GM12878 (cell line): ENCODE data around the gene LRRC3. TPM values are rescaled to one million over a fixed set of nuclear protein-coding genes. Genes with fewer than 3 reads are reported as not detected.
A peak's percentile ranks its signal among the peaks of the same experiment; 100 is the strongest.

Experiments used
- ATAC-seq: fragments of 200-7000 bp; cut with Tn5 transposase; 3 replicates; pipeline ENCODE4 v1.9.1; 2020; ENCODE audit warnings: mild to moderate bottlenecking, moderate library complexity
- BruUV-seq: library from RNA; stranded (reverse); fragments of 400-500 nt; replicated peaks from 2 replicates; lab custom pipeline; 2021; lab: Mats Ljungman, UMichigan
- CTCF ChIA-PET: fragments of 300-600 bp; sonication (Branson Sonifier 250); formaldehyde crosslinking; extraction: SDS; loops from one replicate; lab custom pipeline; 2021; ENCODE audit warnings: inconsistent platforms; lab: Yijun Ruan, JAX
- POLR2A ChIA-PET: fragments of 350-600 bp; formaldehyde crosslinking; extraction: SDS; loops from one replicate; lab custom pipeline; 2021; ENCODE audit warnings: inconsistent platforms; lab: Charles Lee
- RAD21 ChIA-PET: fragments of 300-600 bp; sonication (Branson Sonifier 250); formaldehyde crosslinking; loops from one replicate; lab custom pipeline; 2023; ENCODE audit warnings: antibody characterized with exemption; ENCODE audit not compliant: unreplicated experiment; lab: Charles Lee
- SMC1A ChIA-PET: fragments of 300-600 bp; sonication (Branson Sonifier 250); formaldehyde crosslinking; loops from one replicate; lab custom pipeline; 2023; ENCODE audit not compliant: unreplicated experiment, uncharacterized antibody; lab: Charles Lee
- DNase-seq: peaks from one replicate; pipeline ENCODE4 v3.0.0-alpha.2; 2011; ENCODE audit warnings: low read depth, low spot score
- FAIRE-seq: peaks from 3 replicates; lab custom pipeline; 2011; peaks lifted over from hg19 to GRCh38; lab: Jason Lieb, UNC
- H2AFZ ChIP-seq: 2 replicates; pipeline ENCODE4 v1.6.0; 2011; ENCODE audit warnings: low read depth, low read length, control low read depth; ENCODE audit not compliant: control insufficient read depth
- H3K27ac ChIP-seq: 2 replicates; pipeline ENCODE4 v1.5.1; 2011; ENCODE audit warnings: control low read depth; ENCODE audit not compliant: control insufficient read depth, insufficient read depth
- H3K27me3 ChIP-seq, 2 experiments: replicated peaks in 1 of 2; 2 replicates each; pipeline versions ENCODE4 v1.6.0 to v1.6.1; 2011; ENCODE audit warnings: low read length in 1 of 2; ENCODE audit not compliant: control insufficient read depth in 2 of 2, insufficient read depth in 2 of 2
- H3K36me3 ChIP-seq, 2 experiments: 2 replicates each; pipeline ENCODE4 v1.5.1; 2011; ENCODE audit warnings: low read length in 1 of 2; ENCODE audit not compliant: control insufficient read depth in 2 of 2, insufficient read depth in 2 of 2
- H3K4me1 ChIP-seq: 2 replicates; pipeline ENCODE4 v1.6.1; 2011; ENCODE audit warnings: mild to moderate bottlenecking, low read length, moderate library complexity, mixed read lengths; ENCODE audit not compliant: control insufficient read depth, insufficient read depth
- H3K4me2 ChIP-seq: 2 replicates; pipeline ENCODE4 v1.6.0; 2011; ENCODE audit warnings: control low read depth; ENCODE audit not compliant: control insufficient read depth, insufficient read depth
- H3K4me3 ChIP-seq: fragments of 200-600 bp; sonication (generic); 2 replicates; pipeline ENCODE4 v1.5.1; 2016
- H3K79me2 ChIP-seq: 2 replicates; pipeline ENCODE4 v1.6.0; 2011; ENCODE audit warnings: low read length; ENCODE audit not compliant: control insufficient read depth, insufficient read depth
- H3K9ac ChIP-seq: 2 replicates; pipeline ENCODE4 v1.8.0; 2011; ENCODE audit warnings: low read length, control low read depth, mixed read lengths; ENCODE audit not compliant: control insufficient read depth, insufficient read depth
- H3K9me3 ChIP-seq: replicated peaks from 3 replicates; pipeline ENCODE4 v1.5.1; 2011; ENCODE audit warnings: mild to moderate bottlenecking, low read length; ENCODE audit not compliant: control insufficient read depth, insufficient read depth
- H4K20me1 ChIP-seq: 2 replicates; pipeline ENCODE4 v1.6.0; 2011; ENCODE audit not compliant: control insufficient read depth, insufficient read depth
- BACH1 ChIP-seq: fragments of 450-650 bp; IDR thresholded peaks from 2 replicates; pipeline ENCODE4 v1.6.1; 2017; ENCODE audit warnings: mild to moderate bottlenecking, borderline replicate concordance
- BHLHE40 ChIP-seq, 2 experiments: fragments of 450-650 bp in 1 of 2; IDR thresholded peaks; 2 replicates each; pipeline ENCODE4 v1.6.1; 2011 to 2017; ENCODE audit warnings: low read depth in 2 of 2, borderline replicate concordance in 1 of 2, improper control_type of control experiment in 1 of 2, low read length in 1 of 2, mild to moderate bottlenecking in 1 of 2
- WGBS: methylation state at CpG from one replicate; pipeline ENCODE4 v1.1.6; 2016; ENCODE audit warnings: low lambda C conversion rate; ENCODE audit not compliant: insufficient replicate concordance, insufficient coverage; ENCODE audit errors: missing lambda C conversion rate; 5-methylcytosine and 5-hydroxymethylcytosine counted together
- in situ Hi-C: fragments of 300-500 bp; cut with MboI; formaldehyde crosslinking; loops from 9 replicates; pipeline ENCODE4 v1.14.3; 2018; ENCODE audit warnings: mixed read lengths
- intact Hi-C: fragments of 100-400 bp; cut with micrococcal nuclease; formaldehyde crosslinking; loops from one replicate; pipeline ENCODE4 v1.14.2; 2022; ENCODE audit not compliant: unreplicated experiment
- polyA plus RNA-seq, 11 experiments: library from polyadenylated mRNA; depleted of rRNA in 4 of 11; unstranded in 6 of 11; stranded (reverse) in 5 of 11; fragments of >200 nt; fragmentation: Nextera tagmentation in 4 of 11; fragmentation: Illumina TruSeq in 1 of 11; extraction: Ambion mirVana in 4 of 11; extraction: Trizol in 1 of 11; gene quantifications; 1 replicate in 1 of 11; 2 replicates in 10 of 11; pipeline versions ENCODE4 v1.2.1 to v1.2.3, GENCODE V29; 2011 to 2016; ENCODE audit warnings: inconsistent platforms in 2 of 11, missing spikeins in 2 of 11, low read depth in 1 of 11
- small RNA-seq: library from RNA; depleted of rRNA; stranded (forward); fragments of <200 nt; gene quantifications from one replicate; pipeline ENCODE3, GENCODE V24; 2014
- total RNA-seq, 4 experiments: library from RNA; depleted of rRNA in 3 of 4; stranded (reverse); fragments of >200 nt in 3 of 4; fragmentation: Illumina TruSeq in 1 of 4; extraction: Trizol in 1 of 4; gene quantifications; 2 replicates each; pipeline versions ENCODE4 v1.2.1 to v1.2.3, GENCODE V29; 2013 to 2021

LRRC3 gene
- total and polyA plus RNA-seq, 10 of the 15 experiments (the other 5 are each of a cell fraction or from before 2014, with no cell fraction given): 0.02 to 0.31 (median 0.09) TPM; not detected in 1

DNA sequence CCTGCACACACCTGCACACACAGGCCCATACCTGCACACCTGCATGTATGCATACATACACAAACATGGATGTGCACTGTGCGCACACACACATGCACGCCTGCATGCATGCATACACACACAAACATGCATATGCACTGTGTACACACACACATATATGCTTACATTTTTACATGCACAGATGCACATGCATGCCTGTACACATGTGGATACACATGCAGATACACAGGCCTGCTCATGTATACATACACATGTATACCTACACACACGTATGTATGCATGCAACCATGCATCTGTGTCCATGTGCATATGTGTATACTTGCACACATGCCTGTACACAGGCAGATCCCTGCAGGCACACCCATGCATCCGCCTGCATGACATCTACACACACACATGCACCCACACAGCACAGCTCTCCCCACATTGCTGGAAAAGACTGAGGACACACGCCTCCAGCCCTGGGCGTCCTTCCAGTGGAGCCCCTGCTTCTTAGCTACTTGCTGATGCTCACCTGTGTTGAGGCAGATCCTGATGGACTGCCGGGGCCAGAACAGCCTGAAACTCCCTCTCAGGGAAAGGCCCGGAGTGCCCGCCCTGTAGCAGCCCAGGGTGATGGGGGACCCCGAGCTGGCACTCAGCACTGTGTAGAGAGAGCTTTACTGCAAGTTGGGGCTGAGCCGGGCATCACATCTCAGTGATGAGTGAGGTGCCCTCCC, 56.1 kb downstream of the LRRC3 start:
- FAIRE-seq (no peak), ATAC-seq (no peak), DNase-seq (no peak)
- Histone ChIP-seq H3K9ac (no peak overlapping the region), H2AFZ (no peak overlapping the region), H3K4me3 (no peak overlapping the region), H3K36me3 (no peaks in the 10 kb centered on the region), H3K9me3 (no peaks in the 10 kb centered on the region), H3K4me2 (no peak overlapping the region), H3K27ac (no peak overlapping the region), H4K20me1 (no peaks in the 10 kb centered on the region), H3K79me2 (no peaks in the 10 kb centered on the region), H3K27me3 (no peaks in the 10 kb centered on the region; a peak in 1 of 4 replicates), H3K4me1 (no peaks in the 10 kb centered on the region)
- in situ Hi-C loops (no loop called here), intact Hi-C loops (no loop called here)
- BruUV-seq: no TSS peak
- TF ChIP-seq BACH1: no peak
- TF ChIP-seq BHLHE40 (IDR thresholded peaks at IDR 0.05; ENCODE audit: borderline replicate concordance in 1 of 2, low read depth in 2 of 2, low read length in 1 of 2): 0 out of 4 replicates have a peak, but pooled peaks of 1 of the 2 experiments have one; percentile 20
- POLR2A ChIA-PET: interaction anchor here (0.5 kb wide), 1 partner anchor 439 kb away, joined by 3 read pairs; no protein-coding TSS in a partner anchor
- RAD21 ChIA-PET: interaction anchor here (1.2 to 1.6 kb wide), 3 partner anchors 230 to 416 kb away, joined by 6 to 17 read pairs (median 9); no protein-coding TSS in a partner anchor
- CTCF ChIA-PET: interaction anchor here (0.7 to 3.1 kb wide), 13 partner anchors 8 to 890 kb away, joined by 3 to 37 read pairs (median 3); partner anchors contain the start of gene UBE2G2
- WGBS: 38% methylated on average over 11 of the region's 11 CpGs
- SMC1A ChIA-PET: interaction anchor here (1.3 to 2.6 kb wide), 4 partner anchors 231 to 616 kb away, joined by 3 to 12 read pairs (median 8); no protein-coding TSS in a partner anchor

Small RNA genes lying within 50 kb of the gene (small RNA-seq; reads per million reads assigned to genes)
- not detected for gene RF00285

Other genes with a start within 250 kb of the LRRC3 start
Only the 7 nearest of the 22 such genes appear.
- gene CFAP410, start 116.1 kb upstream of the LRRC3 start, total RNA-seq (2014; rRNA removed): 16.8 and 24.6 TPM in 2 replicates
- gene CFAP410, start 116.1 kb upstream of the LRRC3 start, total RNA-seq (2014; rRNA removed; fragmentation: Illumina TruSeq; extraction: Trizol): 2.6 and 2.8 TPM in 2 replicates
- gene CFAP410, start 116.1 kb upstream of the LRRC3 start, total RNA-seq (2021): 20.3 and 23.6 TPM in 2 replicates
- gene CFAP410, start 116.1 kb upstream of the LRRC3 start, polyA plus RNA-seq (2011; rRNA removed): 2.8 and 5.2 TPM in 2 replicates
- gene CFAP410, start 116.1 kb upstream of the LRRC3 start, polyA plus RNA-seq (2014; fragmentation: Illumina TruSeq; extraction: Trizol): 0.52 and 1.3 TPM in 2 replicates
- 1 to 10 TPM in 1 of 2 experiments, under 1 TPM in 1; 0.14 to 2.1 TPM for gene CFAP410, start 116.1 kb upstream of the LRRC3 start, polyA plus RNA-seq (2014; fragmentation: Nextera tagmentation; extraction: Ambion mirVana)
- 24.8 and 27.1 TPM in 2 replicates for gene CFAP410, start 116.1 kb upstream of the LRRC3 start, polyA plus RNA-seq (2014; rRNA removed)
- 10 to 100 TPM; 17.5 to 20.9 TPM for gene CFAP410, start 116.1 kb upstream of the LRRC3 start, polyA plus RNA-seq (2016; fragmentation: Nextera tagmentation; extraction: Ambion mirVana)
- 2.6 and 2.7 TPM in 2 replicates for gene TRPM2, start 101.9 kb upstream of the LRRC3 start, total RNA-seq (2014; rRNA removed)
- gene TRPM2, start 101.9 kb upstream of the LRRC3 start, total RNA-seq (2014; rRNA removed; fragmentation: Illumina TruSeq; extraction: Trizol): 3.5 and 4.4 TPM in 2 replicates
- 9.1 and 9.9 TPM in 2 replicates for gene TRPM2, start 101.9 kb upstream of the LRRC3 start, total RNA-seq (2021)
- 0.03 and 0.17 TPM in 2 replicates for gene TRPM2, start 101.9 kb upstream of the LRRC3 start, polyA plus RNA-seq (2011; rRNA removed)
- gene TRPM2, start 101.9 kb upstream of the LRRC3 start, polyA plus RNA-seq (2014; fragmentation: Illumina TruSeq; extraction: Trizol): 0.86 and 2.4 TPM in 2 replicates
- under 1 TPM; 0.34 to 0.82 TPM for gene TRPM2, start 101.9 kb upstream of the LRRC3 start, polyA plus RNA-seq (2014; fragmentation: Nextera tagmentation; extraction: Ambion mirVana)
- 4.1 and 4.8 TPM in 2 replicates for gene TRPM2, start 101.9 kb upstream of the LRRC3 start, polyA plus RNA-seq (2014; rRNA removed)
- gene TRPM2, start 101.9 kb upstream of the LRRC3 start, polyA plus RNA-seq (2016; fragmentation: Nextera tagmentation; extraction: Ambion mirVana): 1 to 10 TPM; 2.5 to 3.7 TPM
- gene KRTAP10-1, start 84.7 kb downstream of the LRRC3 start, total RNA-seq (2014; rRNA removed): not detected in 2 replicates
- not detected in 2 replicates for gene KRTAP10-1, start 84.7 kb downstream of the LRRC3 start, total RNA-seq (2014; rRNA removed; fragmentation: Illumina TruSeq; extraction: Trizol)
- not detected in 2 replicates for gene KRTAP10-1, start 84.7 kb downstream of the LRRC3 start, total RNA-seq (2021)
- not detected in 2 replicates for gene KRTAP10-1, start 84.7 kb downstream of the LRRC3 start, polyA plus RNA-seq (2011; rRNA removed)
- gene KRTAP10-1, start 84.7 kb downstream of the LRRC3 start, polyA plus RNA-seq (2014; fragmentation: Illumina TruSeq; extraction: Trizol): not detected in 2 replicates
- gene KRTAP10-1, start 84.7 kb downstream of the LRRC3 start, polyA plus RNA-seq (2014; fragmentation: Nextera tagmentation; extraction: Ambion mirVana): not detected
- gene KRTAP10-1, start 84.7 kb downstream of the LRRC3 start, polyA plus RNA-seq (2014; rRNA removed): not detected in 2 replicates
- gene KRTAP10-1, start 84.7 kb downstream of the LRRC3 start, polyA plus RNA-seq (2016; fragmentation: Nextera tagmentation; extraction: Ambion mirVana): not detected
- not detected in 2 replicates for gene KRTAP10-2, start 96.0 kb downstream of the LRRC3 start, total RNA-seq (2014; rRNA removed)
- gene KRTAP10-2, start 96.0 kb downstream of the LRRC3 start, total RNA-seq (2014; rRNA removed; fragmentation: Illumina TruSeq; extraction: Trizol): not detected in 2 replicates
- gene KRTAP10-2, start 96.0 kb downstream of the LRRC3 start, total RNA-seq (2021): not detected in 2 replicates
- gene KRTAP10-2, start 96.0 kb downstream of the LRRC3 start, polyA plus RNA-seq (2011; rRNA removed): not detected in 2 replicates
- not detected in 2 replicates for gene KRTAP10-2, start 96.0 kb downstream of the LRRC3 start, polyA plus RNA-seq (2014; fragmentation: Illumina TruSeq; extraction: Trizol)
- not detected for gene KRTAP10-2, start 96.0 kb downstream of the LRRC3 start, polyA plus RNA-seq (2014; fragmentation: Nextera tagmentation; extraction: Ambion mirVana)
- gene KRTAP10-2, start 96.0 kb downstream of the LRRC3 start, polyA plus RNA-seq (2014; rRNA removed): not detected in 2 replicates
- not detected for gene KRTAP10-2, start 96.0 kb downstream of the LRRC3 start, polyA plus RNA-seq (2016; fragmentation: Nextera tagmentation; extraction: Ambion mirVana)
- gene KRTAP10-3, start 103.3 kb downstream of the LRRC3 start, total RNA-seq (2014; rRNA removed): not detected in 2 replicates
- gene KRTAP10-3, start 103.3 kb downstream of the LRRC3 start, total RNA-seq (2014; rRNA removed; fragmentation: Illumina TruSeq; extraction: Trizol): not detected in 2 replicates
- gene KRTAP10-3, start 103.3 kb downstream of the LRRC3 start, total RNA-seq (2021): not detected in 2 replicates
- gene KRTAP10-3, start 103.3 kb downstream of the LRRC3 start, polyA plus RNA-seq (2011; rRNA removed): not detected in 2 replicates
- not detected in 2 replicates for gene KRTAP10-3, start 103.3 kb downstream of the LRRC3 start, polyA plus RNA-seq (2014; fragmentation: Illumina TruSeq; extraction: Trizol)
- not detected for gene KRTAP10-3, start 103.3 kb downstream of the LRRC3 start, polyA plus RNA-seq (2014; fragmentation: Nextera tagmentation; extraction: Ambion mirVana)
- not detected in 2 replicates for gene KRTAP10-3, start 103.3 kb downstream of the LRRC3 start, polyA plus RNA-seq (2014; rRNA removed)
- gene KRTAP10-3, start 103.3 kb downstream of the LRRC3 start, polyA plus RNA-seq (2016; fragmentation: Nextera tagmentation; extraction: Ambion mirVana): not detected
- not detected in 2 replicates for gene KRTAP10-4, start 118.2 kb downstream of the LRRC3 start, total RNA-seq (2014; rRNA removed)
- not detected in 2 replicates for gene KRTAP10-4, start 118.2 kb downstream of the LRRC3 start, total RNA-seq (2014; rRNA removed; fragmentation: Illumina TruSeq; extraction: Trizol)
- not detected in 2 replicates for gene KRTAP10-4, start 118.2 kb downstream of the LRRC3 start, total RNA-seq (2021)
- not detected in 2 replicates for gene KRTAP10-4, start 118.2 kb downstream of the LRRC3 start, polyA plus RNA-seq (2011; rRNA removed)
- not detected in 2 replicates for gene KRTAP10-4, start 118.2 kb downstream of the LRRC3 start, polyA plus RNA-seq (2014; fragmentation: Illumina TruSeq; extraction: Trizol)
- gene KRTAP10-4, start 118.2 kb downstream of the LRRC3 start, polyA plus RNA-seq (2014; fragmentation: Nextera tagmentation; extraction: Ambion mirVana): not detected
- gene KRTAP10-4, start 118.2 kb downstream of the LRRC3 start, polyA plus RNA-seq (2014; rRNA removed): not detected in 2 replicates
- gene KRTAP10-4, start 118.2 kb downstream of the LRRC3 start, polyA plus RNA-seq (2016; fragmentation: Nextera tagmentation; extraction: Ambion mirVana): not detected
- not detected in 2 replicates for gene KRTAP10-5, start 125.1 kb downstream of the LRRC3 start, total RNA-seq (2014; rRNA removed)
- gene KRTAP10-5, start 125.1 kb downstream of the LRRC3 start, total RNA-seq (2014; rRNA removed; fragmentation: Illumina TruSeq; extraction: Trizol): not detected in 2 replicates
- not detected in 2 replicates for gene KRTAP10-5, start 125.1 kb downstream of the LRRC3 start, total RNA-seq (2021)
- gene KRTAP10-5, start 125.1 kb downstream of the LRRC3 start, polyA plus RNA-seq (2011; rRNA removed): not detected in 2 replicates
- not detected in 2 replicates for gene KRTAP10-5, start 125.1 kb downstream of the LRRC3 start, polyA plus RNA-seq (2014; fragmentation: Illumina TruSeq; extraction: Trizol)
- not detected for gene KRTAP10-5, start 125.1 kb downstream of the LRRC3 start, polyA plus RNA-seq (2014; fragmentation: Nextera tagmentation; extraction: Ambion mirVana)
- gene KRTAP10-5, start 125.1 kb downstream of the LRRC3 start, polyA plus RNA-seq (2014; rRNA removed): not detected in 2 replicates
- not detected for gene KRTAP10-5, start 125.1 kb downstream of the LRRC3 start, polyA plus RNA-seq (2016; fragmentation: Nextera tagmentation; extraction: Ambion mirVana)